HEK293 (cell line): ENCODE data around the gene TNIP3.

Experiments used
- CTCF ChIA-PET: fragments of 350-600 bp; formaldehyde crosslinking; extraction: SDS; loops from one replicate; lab custom pipeline; 2021; ENCODE audit warnings: antibody characterized with exemption; lab: Yijun Ruan, JAX
- POLR2A ChIA-PET: fragments of 300-600 bp; formaldehyde crosslinking; extraction: SDS; loops from one replicate; lab custom pipeline; 2020; ENCODE audit warnings: antibody characterized with exemption, inconsistent platforms; lab: Yijun Ruan, JAX
- H3K27ac ChIP-seq: fragments of 200-500 bp; sonication (Bioruptor generic); 2 replicates; pipeline ENCODE4 v1.5.1; 2014; ENCODE audit warnings: low read depth, low read length, control low read depth, inconsistent platforms; ENCODE audit errors: extremely low read depth
- H3K36me3 ChIP-seq, 2 experiments: fragments of 200-500 bp in 1 of 2; sonication (Bioruptor generic) in 1 of 2; 1 replicate in 1 of 2; 2 replicates in 1 of 2; pipeline ENCODE4 v1.5.1; 2014 to 2017; ENCODE audit warnings: inconsistent platforms in 2 of 2, low read length in 2 of 2; ENCODE audit not compliant: control insufficient read depth in 2 of 2, insufficient read depth in 1 of 2
- H3K4me1 ChIP-seq: fragments of 200-500 bp; sonication (Bioruptor generic); 2 replicates; pipeline ENCODE4 v1.5.1; 2014; ENCODE audit warnings: mild to moderate bottlenecking, low read length, inconsistent platforms; ENCODE audit not compliant: control insufficient read depth, insufficient read depth
- H3K4me3 ChIP-seq: 2 replicates; pipeline ENCODE4 v1.5.1; 2011; ENCODE audit warnings: low read depth, mild to moderate bottlenecking, control low read depth, low read length, moderate library complexity
- H3K9me3 ChIP-seq: fragments of 200-500 bp; sonication (Bioruptor generic); 2 replicates; pipeline ENCODE4 v1.5.1; 2014; ENCODE audit warnings: low read depth, low read length, inconsistent platforms; ENCODE audit not compliant: control insufficient read depth, insufficient read depth
- KLF7 ChIP-seq: fragments of 450-650 bp; formaldehyde crosslinking; IDR thresholded peaks from 2 replicates; pipeline ENCODE4 v1.5.1; 2016; ENCODE audit warnings: missing biosample characterization, missing genetic modification characterization, borderline replicate concordance
- KLF9 ChIP-seq: fragments of 450-650 bp; formaldehyde crosslinking; IDR thresholded peaks from 2 replicates; pipeline ENCODE4 v1.5.1; 2016; ENCODE audit warnings: missing biosample characterization, missing genetic modification characterization, low read depth
- SCRT2 ChIP-seq: fragments of 450-650 bp; formaldehyde crosslinking; IDR thresholded peaks from 2 replicates; pipeline ENCODE4 v1.5.1; 2016; ENCODE audit warnings: missing biosample characterization, missing genetic modification characterization
- SP3 ChIP-seq: fragments of 450-650 bp; formaldehyde crosslinking; IDR thresholded peaks from 2 replicates; pipeline ENCODE4 v1.5.1; 2016; ENCODE audit warnings: missing biosample characterization, missing genetic modification characterization
- ZBTB17 ChIP-seq: fragments of 450-650 bp; formaldehyde crosslinking; IDR thresholded peaks from 2 replicates; pipeline ENCODE4 v1.5.1; 2016; ENCODE audit warnings: missing biosample characterization, missing genetic modification characterization
- ZBTB7A ChIP-seq: fragments of 450-650 bp; formaldehyde crosslinking; IDR thresholded peaks from 2 replicates; pipeline ENCODE4 v1.5.1; 2016; ENCODE audit warnings: low read depth, missing biosample characterization, missing genetic modification characterization
- ZIC2 ChIP-seq: fragments of 450-650 bp; formaldehyde crosslinking; IDR thresholded peaks from 2 replicates; pipeline ENCODE4 v1.5.1; 2016; ENCODE audit warnings: missing biosample characterization, missing genetic modification characterization
- ZNF184 ChIP-seq: fragments of 450-650 bp; IDR thresholded peaks from 2 replicates; pipeline ENCODE4 v1.5.1; 2018; ENCODE audit warnings: missing biosample characterization, mild to moderate bottlenecking, missing genetic modification characterization
- ZNF19 ChIP-seq: fragments of 450-650 bp; formaldehyde crosslinking; IDR thresholded peaks from 2 replicates; pipeline ENCODE4; 2016; ENCODE audit warnings: missing biosample characterization, missing genetic modification characterization, low read depth
- ZNF354C ChIP-seq: fragments of 450-650 bp; formaldehyde crosslinking; IDR thresholded peaks from 2 replicates; pipeline ENCODE4 v1.5.1; 2016; ENCODE audit warnings: missing biosample characterization, missing genetic modification characterization, low read depth, borderline replicate concordance
- ZNF366 ChIP-seq: fragments of 450-650 bp; formaldehyde crosslinking; conservative IDR thresholded peaks from 2 replicates; pipeline ENCODE4 v1.5.1; 2016; ENCODE audit warnings: missing biosample characterization, missing genetic modification characterization
- ZNF404 ChIP-seq: fragments of 450-650 bp; formaldehyde crosslinking; IDR thresholded peaks from 2 replicates; pipeline ENCODE4 v1.5.1; 2017; ENCODE audit warnings: missing biosample characterization, missing genetic modification characterization
- ZNF555 ChIP-seq: fragments of 450-650 bp; formaldehyde crosslinking; conservative IDR thresholded peaks from 2 replicates; pipeline ENCODE4 v1.5.1; 2017; ENCODE audit warnings: missing biosample characterization, mild to moderate bottlenecking, missing genetic modification characterization, inconsistent platforms
- ZNF585B ChIP-seq: fragments of 450-650 bp; formaldehyde crosslinking; IDR thresholded peaks from 2 replicates; pipeline ENCODE4 v1.5.1; 2016; ENCODE audit warnings: missing biosample characterization, missing genetic modification characterization
- ZNF660 ChIP-seq: fragments of 450-650 bp; IDR thresholded peaks from 2 replicates; pipeline ENCODE4 v1.5.1; 2018; ENCODE audit warnings: missing biosample characterization, mild to moderate bottlenecking, missing genetic modification characterization
- TF ChIP-seq, protein P1 (sequence below): fragments of 450-650 bp; IDR thresholded peaks from 2 replicates; pipeline ENCODE4 v1.5.1; 2018; ENCODE audit warnings: missing biosample characterization, missing genetic modification characterization
- TF ChIP-seq, protein P2 (sequence below): fragments of 450-650 bp; formaldehyde crosslinking; IDR thresholded peaks from 2 replicates; pipeline ENCODE4 v1.5.1; 2016; ENCODE audit warnings: missing biosample characterization, missing genetic modification characterization
- TF ChIP-seq, protein P3 (sequence below): fragments of 450-650 bp; IDR thresholded peaks from 2 replicates; pipeline ENCODE4 v1.5.1; 2018; ENCODE audit warnings: missing biosample characterization, mild to moderate bottlenecking, missing genetic modification characterization
- TF ChIP-seq, protein P4 (sequence below): sonication (generic); formaldehyde crosslinking; IDR thresholded peaks from 2 replicates; pipeline ENCODE4 v1.8.1; 2022; ENCODE audit warnings: mild to moderate bottlenecking, moderate library complexity, missing genetic modification reagents
- TF ChIP-seq, protein P5 (sequence below): fragments of 450-650 bp; formaldehyde crosslinking; IDR thresholded peaks from 2 replicates; pipeline ENCODE4 v1.5.1; 2016; ENCODE audit warnings: missing biosample characterization, missing genetic modification characterization

The TNIP3 gene

DNA sequence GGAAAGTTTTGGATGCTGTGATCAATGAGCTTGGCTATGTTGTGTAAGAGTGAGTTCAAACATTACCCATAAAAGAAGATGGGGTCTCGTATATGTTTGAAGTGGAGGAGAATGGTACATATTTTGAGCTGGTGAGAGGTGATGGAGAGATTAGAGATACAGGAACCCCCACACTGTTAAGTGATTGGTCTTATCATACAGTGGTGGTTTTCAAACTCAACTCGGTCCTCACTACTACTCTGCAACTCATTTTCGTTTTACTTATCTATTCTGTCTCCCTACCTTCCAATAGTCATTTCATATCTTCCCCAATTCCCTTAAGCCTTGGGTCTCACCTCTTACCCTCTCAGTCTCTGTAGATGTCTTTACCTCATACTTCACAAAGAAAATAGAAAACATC, 16.4 kb upstream of the TNIP3 start:
- CTCF ChIA-PET: no interaction called here
- POLR2A ChIA-PET: no interaction called here
- H3K4me1 ChIP-seq: no peaks in the 10 kb centered on the region
- H3K27ac ChIP-seq: no peak overlapping the region
- no peaks in the 10 kb centered on the region for H3K9me3 ChIP-seq
- TF ChIP-seq KLF9 (tag by site-specific recombination): no peak
- TF ChIP-seq, protein P1, sequence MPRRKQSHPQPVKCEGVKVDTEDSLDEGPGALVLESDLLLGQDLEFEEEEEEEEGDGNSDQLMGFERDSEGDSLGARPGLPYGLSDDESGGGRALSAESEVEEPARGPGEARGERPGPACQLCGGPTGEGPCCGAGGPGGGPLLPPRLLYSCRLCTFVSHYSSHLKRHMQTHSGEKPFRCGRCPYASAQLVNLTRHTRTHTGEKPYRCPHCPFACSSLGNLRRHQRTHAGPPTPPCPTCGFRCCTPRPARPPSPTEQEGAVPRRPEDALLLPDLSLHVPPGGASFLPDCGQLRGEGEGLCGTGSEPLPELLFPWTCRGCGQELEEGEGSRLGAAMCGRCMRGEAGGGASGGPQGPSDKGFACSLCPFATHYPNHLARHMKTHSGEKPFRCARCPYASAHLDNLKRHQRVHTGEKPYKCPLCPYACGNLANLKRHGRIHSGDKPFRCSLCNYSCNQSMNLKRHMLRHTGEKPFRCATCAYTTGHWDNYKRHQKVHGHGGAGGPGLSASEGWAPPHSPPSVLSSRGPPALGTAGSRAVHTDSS (tag by site-specific recombination): no peak
- no peak for TF ChIP-seq ZNF184
- TF ChIP-seq ZNF555 (tag by site-specific recombination): no peak
- TF ChIP-seq SP3 (tag by site-specific recombination): no peak
- no peak for TF ChIP-seq KLF7 (tag by site-specific recombination)
- TF ChIP-seq ZIC2: no peak
- no peak for TF ChIP-seq ZNF585B
- TF ChIP-seq, protein P2, sequence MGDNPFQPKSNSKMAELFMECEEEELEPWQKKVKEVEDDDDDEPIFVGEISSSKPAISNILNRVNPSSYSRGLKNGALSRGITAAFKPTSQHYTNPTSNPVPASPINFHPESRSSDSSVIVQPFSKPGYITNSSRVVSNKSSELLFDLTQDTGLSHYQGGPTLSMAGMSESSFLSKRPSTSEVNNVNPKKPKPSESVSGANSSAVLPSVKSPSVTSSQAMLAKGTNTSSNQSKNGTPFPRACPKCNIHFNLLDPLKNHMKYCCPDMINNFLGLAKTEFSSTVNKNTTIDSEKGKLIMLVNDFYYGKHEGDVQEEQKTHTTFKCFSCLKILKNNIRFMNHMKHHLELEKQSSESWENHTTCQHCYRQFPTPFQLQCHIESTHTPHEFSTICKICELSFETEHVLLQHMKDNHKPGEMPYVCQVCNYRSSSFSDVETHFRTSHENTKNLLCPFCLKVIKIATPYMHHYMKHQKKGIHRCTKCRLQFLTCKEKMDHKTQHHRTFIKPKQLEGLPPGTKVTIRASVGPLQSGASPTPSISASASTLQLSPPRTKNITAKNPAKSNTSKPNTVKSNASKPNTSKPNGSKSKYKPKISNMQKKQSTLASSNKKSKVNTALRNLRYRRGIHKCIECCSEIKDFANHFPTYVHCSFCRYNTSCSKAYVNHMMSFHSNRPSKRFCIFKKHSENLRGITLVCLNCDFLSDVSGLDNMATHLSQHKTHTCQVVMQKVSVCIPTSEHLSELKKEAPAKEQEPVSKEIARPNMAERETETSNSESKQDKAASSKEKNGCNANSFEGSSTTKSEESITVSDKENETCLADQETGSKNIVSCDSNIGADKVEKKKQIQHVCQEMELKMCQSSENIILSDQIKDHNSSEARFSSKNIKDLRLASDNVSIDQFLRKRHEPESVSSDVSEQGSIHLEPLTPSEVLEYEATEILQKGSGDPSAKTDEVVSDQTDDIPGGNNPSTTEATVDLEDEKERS (tag by site-specific recombination): no peak
- no peak for TF ChIP-seq ZNF354C (tag by site-specific recombination)
- TF ChIP-seq, protein P3, sequence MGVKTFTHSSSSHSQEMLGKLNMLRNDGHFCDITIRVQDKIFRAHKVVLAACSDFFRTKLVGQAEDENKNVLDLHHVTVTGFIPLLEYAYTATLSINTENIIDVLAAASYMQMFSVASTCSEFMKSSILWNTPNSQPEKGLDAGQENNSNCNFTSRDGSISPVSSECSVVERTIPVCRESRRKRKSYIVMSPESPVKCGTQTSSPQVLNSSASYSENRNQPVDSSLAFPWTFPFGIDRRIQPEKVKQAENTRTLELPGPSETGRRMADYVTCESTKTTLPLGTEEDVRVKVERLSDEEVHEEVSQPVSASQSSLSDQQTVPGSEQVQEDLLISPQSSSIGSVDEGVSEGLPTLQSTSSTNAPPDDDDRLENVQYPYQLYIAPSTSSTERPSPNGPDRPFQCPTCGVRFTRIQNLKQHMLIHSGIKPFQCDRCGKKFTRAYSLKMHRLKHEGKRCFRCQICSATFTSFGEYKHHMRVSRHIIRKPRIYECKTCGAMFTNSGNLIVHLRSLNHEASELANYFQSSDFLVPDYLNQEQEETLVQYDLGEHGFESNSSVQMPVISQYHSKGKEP (tag by site-specific recombination): no peak
- TF ChIP-seq ZNF366 (tag by site-specific recombination): no peak
- TF ChIP-seq, protein P4, sequence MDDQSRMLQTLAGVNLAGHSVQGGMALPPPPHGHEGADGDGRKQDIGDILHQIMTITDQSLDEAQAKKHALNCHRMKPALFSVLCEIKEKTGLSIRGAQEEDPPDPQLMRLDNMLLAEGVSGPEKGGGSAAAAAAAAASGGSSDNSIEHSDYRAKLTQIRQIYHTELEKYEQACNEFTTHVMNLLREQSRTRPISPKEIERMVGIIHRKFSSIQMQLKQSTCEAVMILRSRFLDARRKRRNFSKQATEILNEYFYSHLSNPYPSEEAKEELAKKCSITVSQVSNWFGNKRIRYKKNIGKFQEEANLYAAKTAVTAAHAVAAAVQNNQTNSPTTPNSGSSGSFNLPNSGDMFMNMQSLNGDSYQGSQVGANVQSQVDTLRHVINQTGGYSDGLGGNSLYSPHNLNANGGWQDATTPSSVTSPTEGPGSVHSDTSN: no peak
- no peak for TF ChIP-seq ZBTB17 (tag by site-specific recombination)
- no peak for TF ChIP-seq ZNF19
- TF ChIP-seq SCRT2 (tag by site-specific recombination): no peak
- no peak for TF ChIP-seq ZNF660 (tag by site-specific recombination)
- TF ChIP-seq ZBTB7A (tag by site-specific recombination): no peak
- TF ChIP-seq ZNF404 (tag by site-specific recombination): no peak
- TF ChIP-seq, protein P5, sequence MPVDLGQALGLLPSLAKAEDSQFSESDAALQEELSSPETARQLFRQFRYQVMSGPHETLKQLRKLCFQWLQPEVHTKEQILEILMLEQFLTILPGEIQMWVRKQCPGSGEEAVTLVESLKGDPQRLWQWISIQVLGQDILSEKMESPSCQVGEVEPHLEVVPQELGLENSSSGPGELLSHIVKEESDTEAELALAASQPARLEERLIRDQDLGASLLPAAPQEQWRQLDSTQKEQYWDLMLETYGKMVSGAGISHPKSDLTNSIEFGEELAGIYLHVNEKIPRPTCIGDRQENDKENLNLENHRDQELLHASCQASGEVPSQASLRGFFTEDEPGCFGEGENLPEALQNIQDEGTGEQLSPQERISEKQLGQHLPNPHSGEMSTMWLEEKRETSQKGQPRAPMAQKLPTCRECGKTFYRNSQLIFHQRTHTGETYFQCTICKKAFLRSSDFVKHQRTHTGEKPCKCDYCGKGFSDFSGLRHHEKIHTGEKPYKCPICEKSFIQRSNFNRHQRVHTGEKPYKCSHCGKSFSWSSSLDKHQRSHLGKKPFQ (tag by site-specific recombination): no peak
- no peak overlapping the region for H3K4me3 ChIP-seq
- H3K36me3 ChIP-seq: no peaks in the 10 kb centered on the region
